GM12878 (cell line): Measurements from ENCODE around the gene SMG6. TPM values are rescaled to one million over a fixed set of nuclear protein-coding genes. Genes with fewer than 3 reads are reported as not detected.

Experiments
- CBX5 ChIP-seq: sonication (generic); IDR thresholded peaks from 2 replicates; pipeline ENCODE4 v1.6.1; 2016; ENCODE audit warnings: low read depth, moderate library complexity, mild to moderate bottlenecking, inconsistent platforms
- IRF3 ChIP-seq: fragments of 450-650 bp; IDR thresholded peaks from 2 replicates; pipeline ENCODE4 v1.6.1; 2014; ENCODE audit warnings: mild to moderate bottlenecking
- IRF4 ChIP-seq: IDR thresholded peaks from 2 replicates; pipeline ENCODE4 v1.6.1; 2011; ENCODE audit warnings: low read depth, low read length
- MLLT1 ChIP-seq: fragments of 450-650 bp; IDR thresholded peaks from 2 replicates; pipeline ENCODE4 v1.6.1; 2016; ENCODE audit warnings: mild to moderate bottlenecking
- MYC ChIP-seq: IDR thresholded peaks from 2 replicates; pipeline ENCODE4 v1.6.1; 2011; ENCODE audit warnings: mild to moderate bottlenecking, low read length, moderate library complexity, inconsistent platforms; ENCODE audit not compliant: insufficient read depth, insufficient replicate concordance, insufficient read length, severe bottlenecking
- NFIC ChIP-seq: IDR thresholded peaks from 2 replicates; pipeline ENCODE4 v1.6.1; 2012; ENCODE audit warnings: low read depth, mild to moderate bottlenecking, inconsistent platforms, low read length, moderate library complexity
- NR2F1 ChIP-seq: fragments of 450-650 bp; conservative IDR thresholded peaks from 2 replicates; pipeline ENCODE4 v1.6.1; 2017; ENCODE audit warnings: mild to moderate bottlenecking
- PKNOX1 ChIP-seq: fragments of 450-650 bp; IDR thresholded peaks from 2 replicates; pipeline ENCODE4 v1.6.1; 2016; ENCODE audit warnings: mild to moderate bottlenecking
- POLR2A ChIP-seq: IDR thresholded peaks from 2 replicates; pipeline ENCODE4 v1.6.1; 2011; ENCODE audit warnings: low read depth, mild to moderate bottlenecking, low read length
- POLR2AphosphoS2 ChIP-seq: IDR thresholded peaks from 2 replicates; pipeline ENCODE4 v1.6.1; 2011; ENCODE audit warnings: low read depth, mild to moderate bottlenecking, low read length, improper control_type of control experiment, moderate library complexity
- REST ChIP-seq: IDR thresholded peaks from 2 replicates; pipeline ENCODE4 v1.6.1; 2012; ENCODE audit warnings: mild to moderate bottlenecking, low read depth, low read length
- SKIL ChIP-seq: fragments of 450-650 bp; IDR thresholded peaks from 2 replicates; pipeline ENCODE4 v1.6.1; 2017; ENCODE audit warnings: mild to moderate bottlenecking, low read depth, inconsistent platforms; ENCODE audit not compliant: poor library complexity, severe bottlenecking
- SUPT20H ChIP-seq: IDR thresholded peaks from 2 replicates; pipeline ENCODE4 v1.6.1; 2011; ENCODE audit warnings: low read depth, mild to moderate bottlenecking, low read length, moderate library complexity, borderline replicate concordance; ENCODE audit not compliant: control insufficient read depth
- TCF7 ChIP-seq: IDR thresholded peaks from 2 replicates; pipeline ENCODE4 v1.6.1; 2014; ENCODE audit warnings: antibody characterized with exemption, borderline replicate concordance
- ZNF384 ChIP-seq: IDR thresholded peaks from 2 replicates; pipeline ENCODE4 v1.6.1; 2012; ENCODE audit warnings: low read depth, mild to moderate bottlenecking, low read length, improper control_type of control experiment, borderline replicate concordance
- polyA plus RNA-seq, 11 experiments: library from polyadenylated mRNA; depleted of rRNA in 4 of 11; unstranded in 6 of 11; stranded (reverse) in 5 of 11; fragments of >200 nt; fragmentation: Nextera tagmentation in 4 of 11; fragmentation: Illumina TruSeq in 1 of 11; extraction: Ambion mirVana in 4 of 11; extraction: Trizol in 1 of 11; gene quantifications; 1 replicate in 1 of 11; 2 replicates in 10 of 11; pipeline versions ENCODE4 v1.2.1 to v1.2.3, GENCODE V29; 2011 to 2016; ENCODE audit warnings: inconsistent platforms in 2 of 11, missing spikeins in 2 of 11, low read depth in 1 of 11
- total RNA-seq, 4 experiments: library from RNA; depleted of rRNA in 3 of 4; stranded (reverse); fragments of >200 nt in 3 of 4; fragmentation: Illumina TruSeq in 1 of 4; extraction: Trizol in 1 of 4; gene quantifications; 2 replicates each; pipeline versions ENCODE4 v1.2.1 to v1.2.3, GENCODE V29; 2013 to 2021

SMG6 gene
- total and polyA plus RNA-seq, 10 of the 15 experiments (the other 5 are each of a cell fraction or from before 2014, with no cell fraction given), result 0.58 to 28.7 (median 15.7) TPM

GRCh38 chr17:2059547-2060384, 243.8 kb downstream of the SMG6 start (continued):
- TF ChIP-seq REST (no peak), ZNF384 (no peak), TCF7 (no peak), PKNOX1 (no peak), POLR2A (peak; percentile 77), SUPT20H (no peak), IRF4 (no peak), MYC (no peak), SKIL (no peak), POLR2AphosphoS2 (0 out of 2 replicates have a peak, but pooled peaks have one; percentile 1), MLLT1 (no peak), NR2F1 (no peak), NFIC (no peak), IRF3 (no peak), CBX5 (no peak)
- TF ChIP-seq, all 136 proteins: peak for 4
